Tibial nerve (tissue), 4 donors: ENCODE results near the gene KIF6. TPM values are rescaled to one million over a fixed set of nuclear protein-coding genes. Genes with fewer than 3 reads are reported as not detected.

ENCODE experiments used
- DNase-seq, 2 donors: peaks; one replicate each; pipeline ENCODE4 v3.0.0-alpha.2; 2019; ENCODE audit warnings: low spot score in 2 of 2
- H3K27ac ChIP-seq, 4 donors: fragments of 200-600 bp; sonication (generic) in 3 of 4; one replicate each; pipeline ENCODE4 v1.5.1; 2017 to 2019; ENCODE audit warnings: mild to moderate bottlenecking in 1 of 4
- H3K27me3 ChIP-seq, 2 donors: fragments of 200-600 bp; sonication (generic) in 1 of 2; one replicate each; pipeline versions ENCODE4 v1.5.1 to v1.6.0; 2017 to 2019
- H3K36me3 ChIP-seq, 3 donors: fragments of 200-600 bp; sonication (generic); one replicate each; pipeline ENCODE4 v1.5.1; 2018 to 2019
- H3K4me1 ChIP-seq, 4 donors: fragments of 200-600 bp; sonication (generic) in 3 of 4; one replicate each; pipeline ENCODE4 v1.5.1; 2017 to 2019
- H3K4me3 ChIP-seq, 4 donors: fragments of 200-600 bp; sonication (generic) in 3 of 4; one replicate each; pipeline ENCODE4 v1.5.1; 2017 to 2019; ENCODE audit warnings: mild to moderate bottlenecking in 1 of 4, moderate library complexity in 1 of 4
- H3K9me3 ChIP-seq, 4 donors: fragments of 200-600 bp; sonication (generic) in 3 of 4; one replicate each; pipeline ENCODE4 v1.5.1; 2017 to 2019
- CTCF ChIP-seq, 5 experiments: fragments of 200-600 bp in 3 of 5; fragments of 450-650 bp in 2 of 5; sonication (generic) in 3 of 5; IDR thresholded peaks; one replicate each; pipeline ENCODE4 v1.5.1; 2016 to 2019; ENCODE audit warnings: antibody characterized with exemption in 5 of 5, mild to moderate bottlenecking in 3 of 5, moderate library complexity in 2 of 5
- EP300 ChIP-seq, 2 donors: sonication (generic); formaldehyde crosslinking; IDR thresholded peaks; one replicate each; pipeline ENCODE4 v1.6.1; 2017; ENCODE audit warnings: antibody characterized with exemption in 2 of 2, mild to moderate bottlenecking in 1 of 2
- POLR2A ChIP-seq, 2 donors: fragments of 450-650 bp; IDR thresholded peaks; one replicate each; pipeline ENCODE4 v1.6.1; 2017; ENCODE audit warnings: antibody characterized with exemption in 2 of 2, mild to moderate bottlenecking in 2 of 2, moderate library complexity in 2 of 2
- WGBS, 2 donors: methylation state at CpG; one replicate each; pipeline ENCODE4 v1.1.5; 2018; 5-methylcytosine and 5-hydroxymethylcytosine counted together
- total RNA-seq, 4 donors: library from RNA; depleted of rRNA; stranded (reverse); fragments of >200 nt; gene quantifications; one replicate each; pipeline ENCODE4 v1.1.0, GENCODE V29; 2016

KIF6 gene
- total RNA-seq, 4 donors from 2014 or later, result 0.22 to 0.59 TPM; not detected in 2

DNA sequence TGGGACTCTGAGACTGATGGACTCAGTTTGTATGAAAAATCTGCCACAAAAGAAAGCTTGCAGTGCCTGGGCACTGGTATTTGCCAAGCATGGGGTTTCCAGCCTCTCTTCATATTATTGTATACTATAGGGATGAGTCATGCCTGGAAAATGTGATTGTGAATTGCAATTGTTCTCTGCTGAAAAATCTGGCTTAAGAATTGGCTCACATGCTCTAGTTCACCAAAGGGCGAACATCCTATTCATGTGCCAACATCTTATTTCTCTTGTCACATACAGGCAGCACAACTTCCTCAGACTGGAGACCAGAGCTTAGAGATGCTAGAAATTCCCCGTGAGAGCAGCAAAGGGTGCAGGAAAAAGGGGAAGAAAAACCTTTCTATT is 299.1 kb downstream of the KIF6 start:
- H3K27me3 ChIP-seq, result no peaks in the 10 kb centered on the region
- 38 to 43% methylated on average over 2 of the region's 2 CpGs for WGBS, 2 donors

GRCh38 chr6:39425346-39426072 is 299.7 kb downstream of the KIF6 start:
- WGBS, 2 donors, result 47 to 53% methylated on average over 6 of the region's 6 CpGs
- Histone ChIP-seq H3K36me3 (no peaks in the 10 kb centered on the region), H3K27ac (peak overlapping the region in 2 of 4 donors; percentile 16 to 50), H3K27me3 (no peaks in the 10 kb centered on the region), H3K4me1 (peaks cover 0 to 24% (median 0%) of the 10 kb centered on the region in 4 donors), H3K4me3 (no peak overlapping the region), H3K9me3 (no peaks in the 10 kb centered on the region)
- DNase-seq, result no peak
- TF ChIP-seq POLR2A (IDR thresholded peaks at IDR 0.05) (no peak), CTCF (IDR thresholded peaks at IDR 0.05) (no peak), EP300 (IDR thresholded peaks at IDR 0.05) (no peak)

More for the DNA sequence above, 299.1 kb downstream of the KIF6 start:
- DNase-seq, result no peak
- TF ChIP-seq POLR2A (IDR thresholded peaks at IDR 0.05) (no peak), CTCF (IDR thresholded peaks at IDR 0.05) (no peak), EP300 (IDR thresholded peaks at IDR 0.05) (peak in 1 of 2 donors; percentile 60)
- Histone ChIP-seq H3K27ac (peak overlapping the region in 1 of 4 donors; percentile 50), H3K4me3 (no peak overlapping the region), H3K36me3 (no peaks in the 10 kb centered on the region), H3K4me1 (peaks cover 0 to 26% (median under 1%) of the 10 kb centered on the region in 4 donors), H3K9me3 (no peaks in the 10 kb centered on the region)

GRCh38 chr6:39424831-39425230 is 300.4 kb downstream of the KIF6 start:
- no peaks in the 10 kb centered on the region for H3K27me3 ChIP-seq
- no peak for TF ChIP-seq EP300 (IDR thresholded peaks at IDR 0.05)
- TF ChIP-seq CTCF (IDR thresholded peaks at IDR 0.05), result no peak
- TF ChIP-seq POLR2A (IDR thresholded peaks at IDR 0.05), result no peak
- no peak overlapping the region for H3K4me3 ChIP-seq
- WGBS, 2 donors, result 84 to 90% methylated on average over 3 of the region's 3 CpGs
- peak overlapping the region in 1 of 4 donors; percentile 16 for H3K27ac ChIP-seq
- H3K36me3 ChIP-seq, result no peaks in the 10 kb centered on the region
- DNase-seq, result no peak
- H3K9me3 ChIP-seq, result no peaks in the 10 kb centered on the region
- H3K4me1 ChIP-seq, result peaks cover 0 to 24% (median 0%) of the 10 kb centered on the region in 4 donors

GRCh38 chr6:39422238-39422637 is 303.0 kb downstream of the KIF6 start:
- peaks cover 0 to 24% (median 0%) of the 10 kb centered on the region in 4 donors for H3K4me1 ChIP-seq
- H3K27me3 ChIP-seq, result no peaks in the 10 kb centered on the region
- 57 to 58% methylated on average over 4 to 6 of the region's 6 CpGs for WGBS, 2 donors
- no peak overlapping the region for H3K4me3 ChIP-seq
- no peaks in the 10 kb centered on the region for H3K9me3 ChIP-seq
- TF ChIP-seq CTCF (IDR thresholded peaks at IDR 0.05) (no peak), POLR2A (IDR thresholded peaks at IDR 0.05) (no peak), EP300 (IDR thresholded peaks at IDR 0.05) (no peak)
- peak; percentile 28 to 54 for DNase-seq
- H3K27ac ChIP-seq, result peak overlapping the region in 2 of 4 donors; percentile 17 to 72
- no peaks in the 10 kb centered on the region for H3K36me3 ChIP-seq
